Neural cell (in vitro differentiated cells): Measurements from ENCODE around the gene HS3ST5. TPM values are rescaled to one million over a fixed set of nuclear protein-coding genes. Genes with fewer than 3 reads are reported as not detected.

Experiments used
- H2AFZ ChIP-seq: fragments of 200-600, 300-800 bp; sonication (generic), shearing (Covaris generic); 2 replicates; pipeline ENCODE4 v1.6.0; 2014; ENCODE audit warnings: low read depth, mild to moderate bottlenecking, antibody characterized with exemption, low read length, moderate library complexity
- H3F3A ChIP-seq: fragments of 200-600 bp; shearing (Covaris generic); 2 replicates; pipeline ENCODE4 v1.6.1; 2016; ENCODE audit warnings: mild to moderate bottlenecking, moderate library complexity, mixed read lengths, antibody characterized with exemption, low read length; ENCODE audit not compliant: insufficient read depth, poor library complexity, severe bottlenecking
- H3K27ac ChIP-seq: fragments of 200-600, 300-800 bp; sonication (generic), shearing (Covaris generic); 2 replicates; pipeline ENCODE4 v1.5.1; 2014; ENCODE audit warnings: mild to moderate bottlenecking, low read length, moderate library complexity
- H3K27me3 ChIP-seq: fragments of 300-800, 200-600 bp; sonication (generic), shearing (Covaris generic); 2 replicates; pipeline ENCODE4 v1.6.0; 2014; ENCODE audit warnings: mild to moderate bottlenecking, low read depth, low read length, moderate library complexity; ENCODE audit not compliant: insufficient read depth
- H3K36me3 ChIP-seq: fragments of 300-800, 200-600 bp; sonication (generic), shearing (Covaris generic); 2 replicates; pipeline ENCODE4 v1.5.1; 2014; ENCODE audit warnings: mild to moderate bottlenecking, antibody characterized with exemption, low read length, moderate library complexity; ENCODE audit not compliant: insufficient read depth
- H3K4me2 ChIP-seq: fragments of 300-800, 200-600 bp; sonication (generic), shearing (Covaris generic); 2 replicates; pipeline ENCODE4 v1.6.0; 2014; ENCODE audit warnings: mild to moderate bottlenecking, low read length
- H3K4me3 ChIP-seq: fragments of 300-800, 200-600 bp; sonication (generic), shearing (Covaris generic); 2 replicates; pipeline ENCODE4 v1.5.1; 2014; ENCODE audit warnings: mild to moderate bottlenecking, low read length, moderate library complexity
- H3K79me2 ChIP-seq: fragments of 200-600 bp; shearing (Covaris generic); replicated peaks from 2 replicates; pipeline ENCODE4 v1.6.0; 2014; ENCODE audit warnings: mild to moderate bottlenecking, low read length, moderate library complexity; ENCODE audit not compliant: insufficient read depth
- H3K9ac ChIP-seq: fragments of 300-800, 200-600 bp; sonication (generic), shearing (Covaris generic); 2 replicates; pipeline ENCODE4 v1.6.1; 2016; ENCODE audit warnings: mild to moderate bottlenecking, low read length, mixed read lengths
- H3K9me2 ChIP-seq: fragments of 200-600 bp; shearing (Covaris generic); 2 replicates; pipeline ENCODE4 v1.6.1; 2016; ENCODE audit warnings: mild to moderate bottlenecking, low read length, mixed read lengths; ENCODE audit not compliant: insufficient read depth
- H3K9me3 ChIP-seq: fragments of 200-600, 300-800 bp; sonication (generic), shearing (Covaris generic); 2 replicates; pipeline ENCODE4 v1.6.1; 2016; ENCODE audit warnings: mild to moderate bottlenecking, mixed run types, low read length, moderate library complexity, mixed read lengths
- H4K20me1 ChIP-seq: fragments of 200-600 bp; shearing (Covaris generic); 2 replicates; pipeline ENCODE4 v1.6.1; 2016; ENCODE audit warnings: mild to moderate bottlenecking, mixed run types; ENCODE audit not compliant: insufficient read depth
- EP300 ChIP-seq: fragments of 450-650 bp; conservative IDR thresholded peaks from 2 replicates; pipeline ENCODE4 v1.6.1; 2014; ENCODE audit warnings: antibody characterized with exemption, mild to moderate bottlenecking, moderate library complexity; ENCODE audit not compliant: poor library complexity, severe bottlenecking
- EZH2 ChIP-seq: fragments of 200-600, 300-800 bp; shearing (Covaris generic), sonication (generic); IDR thresholded peaks from 2 replicates; pipeline ENCODE4 v1.6.1; 2014; ENCODE audit warnings: antibody characterized with exemption, low read length, borderline replicate concordance, mild to moderate bottlenecking; ENCODE audit not compliant: insufficient read depth, poor library complexity, severe bottlenecking
- MXI1 ChIP-seq: fragments of 450-650 bp; conservative IDR thresholded peaks from 2 replicates; pipeline ENCODE4 v1.6.1; 2014; ENCODE audit warnings: antibody characterized with exemption, mild to moderate bottlenecking; ENCODE audit not compliant: poor library complexity, severe bottlenecking
- POLR2AphosphoS5 ChIP-seq: IDR thresholded peaks from 2 replicates; pipeline ENCODE4 v1.6.1; 2012
- RAD21 ChIP-seq: fragments of 450-650 bp; conservative IDR thresholded peaks from 2 replicates; pipeline ENCODE4 v1.6.1; 2014; ENCODE audit warnings: antibody characterized with exemption, mild to moderate bottlenecking, moderate library complexity
- REST ChIP-seq: IDR thresholded peaks from 2 replicates; pipeline ENCODE4 v1.6.1; 2012; ENCODE audit warnings: borderline replicate concordance
- SMC3 ChIP-seq: fragments of 450-650 bp; conservative IDR thresholded peaks from 2 replicates; pipeline ENCODE4 v1.6.1; 2014; ENCODE audit warnings: antibody characterized with exemption, mild to moderate bottlenecking, moderate library complexity; ENCODE audit not compliant: poor library complexity
- TAF1 ChIP-seq: IDR thresholded peaks from 2 replicates; pipeline ENCODE4 v1.6.1; 2012; ENCODE audit warnings: low read depth
- polyA plus RNA-seq: library from polyadenylated mRNA; depleted of rRNA; stranded (reverse); fragments of >200 nt; gene quantifications from 2 replicates; pipeline ENCODE4 v1.2.3, GENCODE V29; 2014
- TF ChIP-seq, protein P1 (sequence below): fragments of 450-650 bp; IDR thresholded peaks from 2 replicates; pipeline ENCODE4 v1.5.1; 2014; ENCODE audit warnings: antibody characterized with exemption, mild to moderate bottlenecking, moderate library complexity; ENCODE audit not compliant: poor library complexity, severe bottlenecking

Gene HS3ST5
- polyA plus RNA-seq, 1 donor from 2014 or later, result not detected

DNA sequence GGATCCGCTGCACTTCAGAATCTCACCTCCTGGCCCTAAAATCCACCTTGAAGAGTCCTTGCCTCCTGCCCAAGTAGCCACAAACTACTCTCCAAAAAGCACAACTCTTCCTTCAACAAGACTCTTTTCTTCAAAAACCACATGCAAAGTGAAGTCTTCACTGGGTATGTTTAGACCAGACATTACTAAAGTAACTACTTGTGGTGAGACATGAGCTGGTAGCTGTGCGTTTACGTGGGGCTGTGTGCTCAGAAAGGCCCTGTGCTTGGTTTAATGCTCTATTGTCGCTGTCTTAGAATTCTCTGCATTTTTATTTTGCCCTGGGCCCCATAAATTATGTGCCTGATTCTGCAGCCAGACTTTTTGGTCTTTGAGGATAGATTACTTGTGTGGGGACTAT, 267.5 kb downstream of the HS3ST5 start:
- H3K4me2 ChIP-seq, result no peak overlapping the region
- no peaks in the 10 kb centered on the region for H3K79me2 ChIP-seq
- no peak overlapping the region for H2AFZ ChIP-seq
- H3K9me2 ChIP-seq, result no peaks in the 10 kb centered on the region
- H3F3A ChIP-seq, result no peaks in the 10 kb centered on the region
- no peaks in the 10 kb centered on the region for H4K20me1 ChIP-seq
- H3K9ac ChIP-seq, result no peak overlapping the region
- no peaks in the 10 kb centered on the region for H3K27me3 ChIP-seq
- no peak overlapping the region for H3K27ac ChIP-seq
- no peak overlapping the region for H3K4me3 ChIP-seq
- no peak for TF ChIP-seq TAF1
- no peak for TF ChIP-seq MXI1
- TF ChIP-seq REST, result no peak
- no peaks in the 10 kb centered on the region for H3K36me3 ChIP-seq
- no peaks in the 10 kb centered on the region for H3K9me3 ChIP-seq

GRCh38 chr6:114068771-114069170, 274.1 kb downstream of the HS3ST5 start:
- Histone ChIP-seq H3K4me2 (no peak overlapping the region), H4K20me1 (no peaks in the 10 kb centered on the region), H3K9me3 (no peaks in the 10 kb centered on the region), H3K9me2 (no peaks in the 10 kb centered on the region), H3F3A (no peaks in the 10 kb centered on the region), H3K27me3 (no peaks in the 10 kb centered on the region), H2AFZ (no peak overlapping the region), H3K9ac (no peak overlapping the region), H3K36me3 (no peaks in the 10 kb centered on the region), H3K27ac (no peak overlapping the region), H3K4me3 (no peak overlapping the region), H3K79me2 (no peaks in the 10 kb centered on the region)
- TF ChIP-seq SMC3, result no peak
- TF ChIP-seq MXI1, result no peak
- TF ChIP-seq EP300, result no peak
- no peak for TF ChIP-seq RAD21
- TF ChIP-seq, protein P1, sequence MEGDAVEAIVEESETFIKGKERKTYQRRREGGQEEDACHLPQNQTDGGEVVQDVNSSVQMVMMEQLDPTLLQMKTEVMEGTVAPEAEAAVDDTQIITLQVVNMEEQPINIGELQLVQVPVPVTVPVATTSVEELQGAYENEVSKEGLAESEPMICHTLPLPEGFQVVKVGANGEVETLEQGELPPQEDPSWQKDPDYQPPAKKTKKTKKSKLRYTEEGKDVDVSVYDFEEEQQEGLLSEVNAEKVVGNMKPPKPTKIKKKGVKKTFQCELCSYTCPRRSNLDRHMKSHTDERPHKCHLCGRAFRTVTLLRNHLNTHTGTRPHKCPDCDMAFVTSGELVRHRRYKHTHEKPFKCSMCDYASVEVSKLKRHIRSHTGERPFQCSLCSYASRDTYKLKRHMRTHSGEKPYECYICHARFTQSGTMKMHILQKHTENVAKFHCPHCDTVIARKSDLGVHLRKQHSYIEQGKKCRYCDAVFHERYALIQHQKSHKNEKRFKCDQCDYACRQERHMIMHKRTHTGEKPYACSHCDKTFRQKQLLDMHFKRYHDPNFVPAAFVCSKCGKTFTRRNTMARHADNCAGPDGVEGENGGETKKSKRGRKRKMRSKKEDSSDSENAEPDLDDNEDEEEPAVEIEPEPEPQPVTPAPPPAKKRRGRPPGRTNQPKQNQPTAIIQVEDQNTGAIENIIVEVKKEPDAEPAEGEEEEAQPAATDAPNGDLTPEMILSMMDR, result no peak
- no peak for TF ChIP-seq TAF1
- no peak for TF ChIP-seq REST
- TF ChIP-seq EZH2, result no peak
- TF ChIP-seq POLR2AphosphoS5, result no peak
